GM18507 (cell line): ENCODE measurements around the gene SSTR5.

Experiments
- DNase-seq: peaks from one replicate; pipeline ENCODE4 v3.0.0; 2011; ENCODE audit warnings: low read depth; ENCODE audit not compliant: insufficient read length; ENCODE audit errors: extremely low spot score
- FAIRE-seq: peaks from 2 replicates; lab custom pipeline; 2011; peaks lifted over from hg19 to GRCh38; lab: Jason Lieb, UNC

SSTR5 gene

DNA sequence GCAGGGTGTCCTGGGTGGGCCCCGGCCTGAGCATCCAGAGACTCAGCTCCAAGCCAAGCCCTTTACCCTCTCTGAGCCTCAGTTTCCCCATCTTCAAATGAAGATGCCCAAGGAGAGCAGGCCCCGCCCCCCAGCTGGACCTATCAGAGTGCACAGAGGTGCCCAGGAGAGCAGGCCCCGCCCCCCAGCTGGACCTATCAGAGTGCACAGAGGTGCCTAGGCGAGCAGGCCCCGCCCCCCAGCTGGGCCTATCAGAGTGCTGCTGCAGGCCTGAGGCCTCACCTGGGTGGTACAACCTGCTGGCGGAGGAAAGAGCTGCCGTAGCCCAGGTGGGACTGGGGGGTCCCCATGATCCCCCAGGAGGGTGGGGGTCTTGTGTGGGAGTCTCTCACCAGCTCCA is 3.4 kb upstream of the SSTR5 start:
- DNase-seq (no peak), FAIRE-seq (no peak)

DNA sequence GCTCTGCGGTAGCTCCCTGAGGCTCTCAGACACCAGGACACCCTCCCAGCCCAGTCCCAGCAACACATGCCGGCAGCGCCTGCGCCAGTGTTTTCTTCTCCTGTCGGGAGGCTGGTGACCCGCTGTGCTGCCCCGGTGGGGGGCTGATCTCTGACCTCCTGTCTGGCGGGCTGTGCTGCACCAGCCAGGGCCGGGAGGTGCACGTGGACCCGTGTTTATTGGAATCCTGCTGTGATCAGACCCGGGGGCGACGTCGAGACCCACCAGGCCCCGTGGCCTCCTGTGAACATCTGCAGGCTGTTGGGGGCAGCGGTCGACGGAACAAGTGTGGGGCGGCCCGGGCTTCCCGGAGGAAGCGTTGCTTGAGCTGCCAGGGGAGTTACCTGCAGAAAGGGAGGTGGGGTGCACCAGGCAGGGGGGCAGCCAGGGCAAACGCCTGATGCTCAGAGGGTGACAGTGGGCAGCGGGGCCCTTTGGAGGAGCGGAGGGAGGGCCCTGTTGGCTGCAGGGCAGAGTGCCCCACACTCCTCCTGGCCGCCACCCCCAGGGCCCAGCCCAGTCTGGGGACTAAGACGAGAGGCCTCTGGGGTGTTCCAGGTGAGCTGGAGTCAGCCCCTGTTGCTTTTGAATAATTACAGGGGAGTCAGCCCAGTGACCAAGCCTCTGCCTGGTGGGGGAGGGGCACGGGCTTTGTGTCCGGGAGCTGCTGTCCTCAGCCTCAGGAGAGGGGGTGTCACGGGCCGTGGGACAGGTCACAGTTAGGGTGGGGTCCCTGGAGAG is 2.3 kb upstream of the SSTR5 start:
- no peak for DNase-seq
- no peak for FAIRE-seq

DNA sequence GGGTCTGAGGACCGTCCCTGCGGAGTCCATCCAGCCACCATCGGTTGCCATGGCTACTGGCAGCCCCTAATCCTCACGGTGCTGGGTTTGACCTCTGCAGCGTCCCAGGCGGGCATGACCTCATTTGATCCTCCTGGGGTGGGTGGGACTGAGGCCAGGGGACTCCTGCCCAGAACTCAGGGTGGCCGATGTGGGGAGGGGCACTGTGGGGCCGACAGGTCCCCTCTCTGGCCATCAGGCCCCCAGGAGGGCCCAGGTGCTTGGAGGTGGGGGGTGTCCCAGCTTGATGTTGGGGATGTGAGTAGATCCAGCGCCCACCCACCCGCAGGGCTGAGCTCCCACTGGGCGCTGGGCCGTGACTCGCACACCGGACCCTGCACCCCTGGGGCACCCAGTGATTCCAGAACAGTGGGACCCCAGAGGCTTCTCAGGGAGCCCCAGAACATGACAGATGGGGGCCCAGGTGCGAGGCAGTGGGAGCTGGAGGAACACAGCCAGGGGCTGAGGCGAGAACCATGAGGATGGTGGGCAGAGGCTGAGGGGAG is 1.6 kb upstream of the SSTR5 start:
- DNase-seq (no peak), FAIRE-seq (no peak)

DNA sequence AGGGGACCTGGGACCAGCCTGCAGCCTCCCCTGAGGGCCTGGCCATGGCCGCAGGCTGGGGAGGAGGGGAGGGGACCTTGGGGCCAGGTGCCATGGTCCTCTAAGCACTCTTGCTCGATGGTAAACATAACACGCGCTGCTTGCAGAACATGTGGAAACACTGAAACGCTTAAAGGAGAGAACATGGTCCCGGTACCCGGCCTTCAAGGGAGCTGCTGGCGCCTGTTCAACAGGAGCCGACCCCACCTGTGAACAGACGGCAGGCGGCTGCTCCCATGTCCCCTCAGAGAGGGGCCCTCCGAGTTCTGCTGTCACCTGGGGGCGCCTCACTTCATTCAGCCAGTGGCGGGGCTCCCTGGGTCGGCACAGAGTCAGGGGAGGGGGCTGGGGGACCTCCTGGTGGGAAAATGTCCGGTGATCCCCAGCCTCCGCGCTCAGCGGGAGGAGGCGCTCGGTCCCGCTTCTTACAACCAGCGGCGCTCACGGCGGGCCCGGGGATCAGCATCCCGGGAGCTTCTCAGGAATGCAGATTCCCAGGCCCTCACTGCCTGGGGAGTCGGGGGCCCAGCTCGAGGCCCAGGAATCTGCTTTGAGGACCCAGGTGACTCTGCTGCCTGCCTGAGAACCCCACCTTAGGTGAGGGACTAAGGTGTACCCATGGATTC is 854 bp upstream of the SSTR5 start:
- FAIRE-seq, result no peak
- no peak for DNase-seq

DNA sequence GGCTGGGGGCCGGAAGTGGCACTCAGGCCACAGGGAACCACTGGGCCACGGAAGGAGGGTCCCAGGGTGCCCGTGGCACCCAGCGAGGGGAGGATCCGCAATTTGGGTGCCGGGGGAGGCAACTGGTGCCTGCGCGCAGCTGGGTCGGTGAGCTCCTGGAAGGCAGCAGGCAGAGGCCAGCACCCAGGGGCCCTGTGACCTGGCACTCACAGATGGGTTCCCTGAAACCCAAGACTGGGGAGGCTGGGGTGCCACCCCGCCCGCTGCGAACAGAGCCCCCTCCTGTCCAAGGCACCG is 663 bp downstream of the SSTR5 start:
- no peak for DNase-seq
- FAIRE-seq, result no peak

DNA sequence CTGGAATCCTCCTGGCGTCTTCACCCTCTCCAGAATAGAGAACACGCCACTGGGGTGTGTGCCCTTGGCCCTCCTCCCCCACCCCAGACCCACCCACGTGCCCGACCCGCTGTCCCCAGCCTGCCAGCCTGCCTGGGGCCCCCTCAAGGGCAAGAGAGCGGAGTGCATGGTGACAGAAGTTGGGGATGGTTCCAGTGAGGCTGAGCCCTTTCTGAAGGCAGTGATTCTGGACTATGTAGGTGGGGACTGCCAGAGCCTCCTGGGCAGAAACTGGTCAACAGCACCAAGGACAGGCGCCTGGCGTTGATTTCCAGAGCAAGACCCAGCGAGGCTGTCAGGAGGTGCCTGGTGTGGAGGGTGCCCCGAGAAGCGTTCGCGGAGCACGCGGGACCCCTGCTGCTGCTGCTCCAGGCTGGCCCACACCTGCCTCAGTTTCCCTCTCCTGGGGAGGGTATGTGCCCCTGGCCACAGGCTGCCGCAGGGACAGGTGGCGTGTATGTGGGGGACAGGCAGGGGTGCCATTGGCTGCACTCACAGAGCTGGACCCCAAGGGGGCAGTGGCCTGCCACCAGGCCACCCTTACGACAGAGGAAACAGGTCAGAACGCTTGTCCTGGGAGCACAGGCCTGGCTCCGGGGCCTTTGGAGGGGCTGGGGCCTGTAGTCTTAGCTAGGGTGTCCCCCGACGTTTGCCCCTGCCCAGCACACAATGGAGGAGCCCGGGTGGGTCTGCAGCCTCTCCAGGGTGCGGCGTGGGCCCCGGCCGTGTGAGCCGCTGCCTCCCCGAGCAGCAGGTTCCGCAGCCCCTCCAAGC is 1.2 kb downstream of the SSTR5 start:
- no peak for DNase-seq

DNA sequence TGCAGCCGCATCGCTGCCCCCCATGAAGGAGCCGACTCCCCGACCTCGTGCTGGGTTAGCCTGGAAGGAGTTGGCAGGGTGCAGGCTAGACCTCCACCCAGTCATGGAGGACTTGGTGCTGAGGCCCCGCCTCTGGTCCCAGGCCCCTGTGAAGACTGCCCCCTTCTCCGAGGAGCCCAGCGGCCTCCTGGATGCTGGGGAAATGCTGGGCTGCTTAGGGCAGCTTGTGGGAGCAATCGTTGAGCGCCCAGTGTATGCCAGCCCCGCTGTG is 1.8 kb downstream of the SSTR5 start:
- FAIRE-seq (no peak), DNase-seq (no peak)

More for the DNA sequence above, 1.2 kb downstream of the SSTR5 start:
- no peak for FAIRE-seq

DNA sequence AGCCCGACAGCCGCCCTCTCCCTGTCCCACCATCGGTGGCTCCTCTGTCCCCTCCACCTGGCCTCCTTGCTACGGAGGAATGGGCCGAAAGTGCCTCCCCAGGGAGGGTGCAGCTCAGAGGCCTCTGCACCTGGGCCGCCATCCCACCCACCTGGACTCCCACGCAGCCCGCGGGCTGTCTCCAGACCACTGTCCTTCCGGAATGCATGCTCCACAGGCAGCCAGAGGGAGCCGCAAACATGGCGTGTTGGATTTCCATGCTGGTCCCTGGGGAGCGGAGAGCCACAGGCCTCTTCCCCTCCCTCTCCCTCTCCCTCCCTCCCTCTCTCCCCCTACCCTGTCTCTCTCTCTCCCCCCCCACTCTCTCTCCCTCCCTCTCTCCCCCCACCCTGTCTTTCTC is 3.0 kb downstream of the SSTR5 start:
- DNase-seq (no peak), FAIRE-seq (no peak)

DNA sequence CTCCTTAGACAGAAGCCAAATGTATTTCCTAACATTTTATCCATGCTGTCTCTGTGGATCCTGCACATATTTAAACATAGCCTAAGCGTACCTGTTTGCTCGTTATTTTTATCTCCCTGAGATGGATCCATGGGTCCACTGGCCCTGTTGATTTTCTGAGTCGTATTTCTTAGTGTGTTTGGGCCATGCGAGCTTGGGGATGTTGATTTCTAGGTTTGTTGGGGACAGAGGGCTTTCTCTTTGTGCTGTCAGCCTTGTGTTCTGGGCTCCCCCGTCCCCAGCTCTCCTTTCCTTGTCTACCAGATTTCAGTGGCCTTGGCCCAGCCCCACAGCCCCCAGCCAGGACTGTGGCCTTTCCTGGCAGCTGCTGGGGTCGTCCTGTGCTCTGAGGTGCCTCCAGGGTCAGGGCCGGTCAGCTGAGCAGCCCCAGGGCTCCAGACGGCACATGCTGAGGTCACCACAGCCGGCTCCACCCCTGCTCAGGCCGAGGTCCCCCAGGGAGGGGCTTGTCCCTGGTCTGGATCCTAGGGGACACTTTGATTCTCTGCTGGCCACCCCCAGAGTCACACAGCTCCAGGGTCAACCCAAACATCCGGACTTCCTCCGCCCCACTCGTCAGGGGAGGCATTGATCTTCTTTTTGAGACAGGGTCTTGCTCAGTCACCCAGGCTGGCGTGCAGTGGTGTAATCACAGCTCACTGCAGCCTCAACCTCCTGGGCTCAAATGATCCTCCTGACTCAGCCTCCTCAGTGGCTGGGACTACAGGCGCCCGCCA is 4.4 kb downstream of the SSTR5 start:
- DNase-seq (no peak), FAIRE-seq (no peak)

DNA sequence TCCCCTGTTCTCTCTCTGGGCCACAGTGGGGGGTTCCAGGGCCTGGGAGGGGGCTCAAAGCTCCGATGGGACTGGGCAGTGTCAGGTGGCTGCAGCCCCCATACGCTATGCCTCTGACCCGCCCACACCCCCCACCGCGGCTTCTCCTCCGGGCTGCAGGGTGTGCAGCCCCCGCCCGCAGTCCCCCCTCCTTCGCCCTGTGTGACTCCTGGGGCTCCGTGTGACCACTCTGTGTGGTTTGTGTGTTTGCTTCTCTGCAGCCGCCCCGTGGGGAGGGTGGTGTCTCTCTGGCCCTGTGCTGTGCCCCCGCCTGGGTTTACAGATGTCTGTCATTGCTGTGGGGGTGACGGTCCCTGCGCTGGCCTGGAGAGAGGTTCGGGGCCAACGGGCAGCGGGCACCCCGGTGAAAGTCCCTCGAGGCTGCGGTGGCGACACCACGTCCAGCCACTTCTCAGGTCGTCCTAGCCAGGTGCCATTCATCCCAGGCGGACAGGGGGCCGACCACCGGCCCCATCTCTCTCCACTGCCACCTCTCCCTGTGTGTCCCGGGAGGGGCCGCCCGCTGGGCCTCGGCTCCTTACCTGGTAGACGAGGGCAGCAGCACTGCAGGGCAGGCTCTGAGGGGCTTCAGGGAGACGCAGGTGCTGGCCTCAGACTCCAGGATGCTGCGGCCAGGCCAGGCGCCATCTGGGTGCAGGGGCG is 5.5 kb downstream of the SSTR5 start:
- FAIRE-seq, result no peak

DNA sequence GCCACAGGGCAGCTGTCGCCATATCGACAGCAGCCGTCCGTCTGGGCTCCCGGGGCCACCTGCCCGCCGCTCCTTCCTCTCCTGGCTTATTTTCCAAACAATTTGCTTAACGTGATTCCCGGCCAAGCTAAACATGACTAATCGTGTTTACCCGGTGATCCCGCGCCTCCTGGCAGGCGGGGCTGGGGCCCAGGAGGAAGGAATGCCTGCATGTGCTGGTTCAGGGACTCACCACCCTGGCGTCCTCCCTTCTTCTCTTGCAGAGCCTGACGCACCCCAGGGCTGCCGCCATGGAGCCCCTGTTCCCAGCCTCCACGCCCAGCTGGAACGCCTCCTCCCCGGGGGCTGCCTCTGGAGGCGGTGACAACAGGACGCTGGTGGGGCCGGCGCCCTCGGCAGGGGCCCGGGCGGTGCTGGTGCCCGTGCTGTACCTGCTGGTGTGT is 6.1 kb downstream of the SSTR5 start:
- DNase-seq (no peak), FAIRE-seq (no peak)

More for the DNA sequence above, 5.5 kb downstream of the SSTR5 start:
- DNase-seq, result no peak

DNA sequence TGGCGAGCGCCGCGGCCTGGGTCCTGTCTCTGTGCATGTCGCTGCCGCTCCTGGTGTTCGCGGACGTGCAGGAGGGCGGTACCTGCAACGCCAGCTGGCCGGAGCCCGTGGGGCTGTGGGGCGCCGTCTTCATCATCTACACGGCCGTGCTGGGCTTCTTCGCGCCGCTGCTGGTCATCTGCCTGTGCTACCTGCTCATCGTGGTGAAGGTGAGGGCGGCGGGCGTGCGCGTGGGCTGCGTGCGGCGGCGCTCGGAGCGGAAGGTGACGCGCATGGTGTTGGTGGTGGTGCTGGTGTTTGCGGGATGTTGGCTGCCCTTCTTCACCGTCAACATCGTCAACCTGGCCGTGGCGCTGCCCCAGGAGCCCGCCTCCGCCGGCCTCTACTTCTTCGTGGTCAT is 6.8 kb downstream of the SSTR5 start:
- FAIRE-seq, result no peak

DNA sequence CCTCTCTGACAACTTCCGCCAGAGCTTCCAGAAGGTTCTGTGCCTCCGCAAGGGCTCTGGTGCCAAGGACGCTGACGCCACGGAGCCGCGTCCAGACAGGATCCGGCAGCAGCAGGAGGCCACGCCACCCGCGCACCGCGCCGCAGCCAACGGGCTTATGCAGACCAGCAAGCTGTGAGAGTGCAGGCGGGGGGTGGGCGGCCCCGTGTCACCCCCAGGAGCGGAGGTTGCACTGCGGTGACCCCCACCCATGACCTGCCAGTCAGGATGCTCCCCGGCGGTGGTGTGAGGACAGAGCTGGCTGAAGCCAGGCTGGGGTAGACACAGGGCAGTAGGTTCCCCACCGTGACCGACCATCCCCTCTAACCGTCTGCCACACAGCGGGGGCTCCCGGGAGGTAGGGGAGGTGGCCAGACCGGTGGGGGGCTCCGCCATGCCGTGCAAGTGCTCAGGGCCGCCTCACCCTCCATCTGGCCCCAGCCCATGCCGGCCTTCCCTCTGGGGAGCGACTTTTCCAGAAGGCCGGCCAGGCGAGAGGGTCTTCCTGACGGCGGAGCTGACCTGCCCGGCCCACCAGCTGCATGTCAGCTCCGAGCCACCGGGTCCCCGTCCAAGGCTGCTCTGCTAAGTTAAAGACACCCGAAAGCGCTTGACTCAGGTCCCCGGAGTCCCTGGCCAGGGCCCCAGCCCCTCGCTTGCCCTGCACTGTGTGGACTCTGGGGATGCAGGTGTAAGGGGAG is 7.4 kb downstream of the SSTR5 start:
- FAIRE-seq, result no peak
- no peak for DNase-seq

More for the DNA sequence above, 6.8 kb downstream of the SSTR5 start:
- no peak for DNase-seq

DNA sequence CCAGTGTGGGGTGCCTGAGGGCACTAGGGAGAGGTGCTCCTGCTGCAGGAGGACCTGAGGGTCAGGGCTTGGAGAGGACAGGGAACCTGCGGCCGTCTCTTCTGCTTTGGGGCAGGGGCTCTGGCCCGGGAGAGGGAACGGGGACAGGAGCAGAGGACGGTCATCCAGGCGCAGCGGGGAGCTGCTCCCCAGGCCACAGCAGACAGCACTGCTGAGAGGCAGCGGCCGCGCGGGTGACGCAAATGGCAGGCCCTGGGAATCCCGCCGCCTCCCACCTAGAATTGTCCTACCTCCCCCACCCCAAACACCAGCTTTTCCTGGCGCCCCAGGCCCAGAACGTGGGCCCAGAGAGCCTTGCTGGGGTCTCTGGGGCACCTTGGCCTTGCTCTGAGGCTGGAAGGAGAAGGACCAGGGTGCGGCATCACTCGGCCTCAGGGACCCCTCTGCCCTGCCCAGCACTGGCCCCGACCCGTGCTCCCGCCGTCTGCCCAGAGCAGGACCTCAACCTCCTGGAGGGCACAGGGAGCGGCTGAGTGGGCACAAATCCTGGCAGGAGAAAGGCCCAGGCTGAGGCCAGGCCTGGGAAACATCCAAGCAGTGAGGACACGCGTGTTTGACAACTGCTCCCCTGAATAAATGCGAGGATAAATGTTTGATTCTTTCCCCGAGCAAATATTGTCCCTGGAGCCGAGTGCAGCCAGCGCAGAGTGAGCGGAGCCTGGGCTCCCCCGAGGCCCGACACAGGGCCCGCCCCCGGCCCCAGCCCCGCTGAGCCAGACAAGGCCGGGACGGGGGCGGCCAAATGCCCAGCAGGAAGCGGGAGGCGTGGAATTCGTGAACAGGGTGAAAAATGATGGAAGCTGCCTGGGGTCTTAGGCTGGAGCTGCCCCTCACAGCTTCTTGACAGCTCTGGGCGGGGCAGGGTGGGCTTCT is 8.5 kb downstream of the SSTR5 start:
- FAIRE-seq, result no peak
- no peak for DNase-seq

DNA sequence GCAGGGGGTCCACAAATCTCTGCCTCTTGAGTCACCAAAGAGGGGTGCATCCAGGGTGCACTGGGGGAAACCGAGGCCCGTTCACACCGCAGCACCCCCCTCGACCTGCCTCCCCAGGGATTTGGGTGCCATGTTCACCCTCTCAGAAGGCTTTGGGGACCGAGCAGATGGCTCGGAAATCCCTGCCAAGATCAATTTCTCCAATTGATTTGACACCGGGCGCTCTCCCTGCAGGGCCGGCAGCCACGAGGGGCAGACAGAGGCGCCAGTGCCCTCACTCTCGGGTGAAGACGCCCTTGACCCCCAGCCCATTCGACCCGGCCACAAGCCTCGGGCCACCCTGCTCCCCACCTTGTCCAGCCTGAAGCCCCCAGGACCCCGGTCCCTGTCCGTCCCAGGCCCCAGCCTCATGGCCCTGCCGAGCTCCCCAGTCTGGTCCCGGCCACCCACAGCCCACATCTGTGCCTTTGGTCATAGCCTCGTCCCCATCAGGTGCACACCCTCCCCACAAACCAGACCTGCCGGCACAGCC is 9.3 kb downstream of the SSTR5 start:
- FAIRE-seq (no peak), DNase-seq (no peak)

DNA sequence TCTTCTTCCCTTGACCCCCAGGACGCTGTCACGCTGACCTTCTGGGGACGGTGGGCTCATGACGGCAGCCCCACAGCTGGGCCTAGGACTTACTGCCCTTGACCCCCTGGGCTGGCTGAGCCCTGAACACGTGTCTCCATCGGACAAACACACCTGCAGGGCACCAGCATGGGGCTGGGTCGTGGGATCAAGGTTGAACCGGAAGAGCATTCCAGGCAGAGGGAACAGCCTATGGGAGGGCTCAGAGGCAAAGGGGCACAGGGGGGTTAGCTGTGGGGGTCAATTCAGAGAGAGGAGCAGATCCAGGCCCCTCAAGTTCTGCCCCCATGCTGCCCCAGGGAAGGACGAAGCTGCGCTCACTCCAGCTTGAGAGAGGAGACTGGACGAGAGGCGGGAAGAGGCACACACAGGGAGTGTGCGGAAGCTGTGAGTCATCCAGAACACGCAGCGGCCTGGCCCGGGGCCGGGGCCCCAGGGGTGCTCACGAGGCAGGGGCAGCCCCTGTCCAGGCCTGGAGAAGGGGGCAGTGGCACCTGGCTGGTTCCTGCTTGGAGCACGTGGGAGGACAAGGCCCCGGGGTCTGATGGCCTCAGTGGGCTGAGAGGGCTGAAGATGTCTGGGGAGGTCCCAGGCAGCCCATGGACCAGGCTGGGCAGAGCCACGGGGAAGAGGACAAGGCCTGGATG is 9.9 kb downstream of the SSTR5 start:
- DNase-seq, result no peak
- no peak for FAIRE-seq
